Measurements from ENCODE around the gene MID1. TPM values are rescaled to one million over a fixed set of nuclear protein-coding genes. Genes with fewer than 3 reads are reported as not detected.

MID1 gene
- total RNA-seq, 1 experiment from 2014 or later, result 79.5 TPM

DNA sequence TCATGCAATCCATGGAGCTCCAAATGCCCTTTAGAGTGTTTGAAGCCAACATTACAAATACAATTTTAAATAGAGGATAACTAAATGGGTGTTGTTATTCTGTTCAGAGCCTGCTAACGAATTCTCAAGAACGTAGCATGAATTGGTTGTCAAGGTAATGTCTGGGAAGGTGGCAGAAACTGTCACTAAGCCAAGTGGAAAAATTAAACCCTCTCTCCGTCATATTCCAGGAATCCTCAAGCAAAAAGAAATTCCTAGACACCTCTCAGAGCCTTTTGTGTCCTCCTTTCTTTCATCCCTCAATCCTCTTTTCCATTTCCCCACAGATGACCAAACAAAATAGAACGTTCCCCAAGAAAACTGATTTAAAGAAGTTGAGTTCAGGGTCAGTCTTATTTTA is 204.0 kb downstream of the MID1 start:
- H3K4me1 ChIP-seq (replicated peaks; ENCODE audit: insufficient read depth), result peaks cover 15% of the 10 kb centered on the region
- CTCF ChIA-PET, result no interaction called here
- POLR2A ChIA-PET (ENCODE audit: unreplicated experiment), result interaction anchor here (0.6 kb wide), 1 partner anchor 163 kb away, joined by 3 read pairs; no protein-coding TSS in a partner anchor
- intact Hi-C loops (cut with micrococcal nuclease; ENCODE audit: unreplicated experiment), result no loop called here
- no peak overlapping the region for H3K4me3 ChIP-seq
- no peaks in the 10 kb centered on the region for H3K9me2 ChIP-seq (ENCODE audit: insufficient read depth)
- H2AFZ ChIP-seq, result no peak overlapping the region
- BruUV-seq (replicated peaks), result no TSS peak
- no peaks in the 10 kb centered on the region for H3K79me2 ChIP-seq (ENCODE audit: low read depth)
- TF ChIP-seq CTCF (conservative IDR thresholded peaks at IDR 0.05), result no peak
- no peak for TF ChIP-seq EZH2 (IDR thresholded peaks at IDR 0.05; ENCODE audit: low read depth)
- H4K20me1 ChIP-seq (ENCODE audit: insufficient read depth), result no peaks in the 10 kb centered on the region
- H3F3A ChIP-seq (ENCODE audit: insufficient read depth, low read depth), result no peaks in the 10 kb centered on the region
- H3K4me2 ChIP-seq, result no peak overlapping the region
- H3K36me3 ChIP-seq (ENCODE audit: low read depth), result no peaks in the 10 kb centered on the region
- H3K27ac ChIP-seq, result no peak overlapping the region
- DNase-seq, result no peak
- no peaks in the 10 kb centered on the region for H3K9me3 ChIP-seq (ENCODE audit: insufficient read depth, low read depth)
- no peaks in the 10 kb centered on the region for H3K27me3 ChIP-seq (ENCODE audit: insufficient read depth, low read depth)

- no peak overlapping the region for H3K27ac ChIP-seq
- CTCF ChIA-PET, result no interaction called here
These were observed 204.9 kb downstream of the MID1 start for GRCh38 chrX:10415306-10416001.

GRCh38 chrX:10414862-10415261 is 205.5 kb downstream of the MID1 start:
- POLR2A ChIA-PET (ENCODE audit: unreplicated experiment), result interaction anchor here (0.7 kb wide), 1 partner anchor 35 kb away, joined by 5 read pairs; no protein-coding TSS in a partner anchor
- Histone ChIP-seq H3K27ac (no peak overlapping the region), H3K4me1 (replicated peaks; ENCODE audit: insufficient read depth) (peaks cover 15% of the 10 kb centered on the region), H3K36me3 (ENCODE audit: low read depth) (no peaks in the 10 kb centered on the region), H3K27me3 (ENCODE audit: insufficient read depth, low read depth) (no peaks in the 10 kb centered on the region), H3K4me2 (no peak overlapping the region), H3K4me3 (no peak overlapping the region), H3F3A (ENCODE audit: insufficient read depth, low read depth) (no peaks in the 10 kb centered on the region), H3K79me2 (ENCODE audit: low read depth) (no peaks in the 10 kb centered on the region), H3K9me2 (ENCODE audit: insufficient read depth) (no peaks in the 10 kb centered on the region), H2AFZ (no peak overlapping the region), H4K20me1 (ENCODE audit: insufficient read depth) (no peaks in the 10 kb centered on the region), H3K9me3 (ENCODE audit: insufficient read depth, low read depth) (no peaks in the 10 kb centered on the region)
- peak in 1 of 2 experiments; percentile 37 for DNase-seq
- BruUV-seq (replicated peaks), result no TSS peak
- TF ChIP-seq EZH2 (IDR thresholded peaks at IDR 0.05; ENCODE audit: low read depth), result no peak
- no peak for TF ChIP-seq CTCF (conservative IDR thresholded peaks at IDR 0.05)
- CTCF ChIA-PET, result no interaction called here
- intact Hi-C loops (cut with micrococcal nuclease; ENCODE audit: unreplicated experiment), result no loop called here

More at GRCh38 chrX:10415306-10416001, 204.9 kb downstream of the MID1 start:
- no peak overlapping the region for H2AFZ ChIP-seq
- H3K4me1 ChIP-seq (replicated peaks; ENCODE audit: insufficient read depth), result peaks cover 15% of the 10 kb centered on the region
- no peaks in the 10 kb centered on the region for H3K9me2 ChIP-seq (ENCODE audit: insufficient read depth)
- TF ChIP-seq EZH2 (IDR thresholded peaks at IDR 0.05; ENCODE audit: low read depth), result no peak
- TF ChIP-seq CTCF (conservative IDR thresholded peaks at IDR 0.05), result no peak
- H3K79me2 ChIP-seq (ENCODE audit: low read depth), result no peaks in the 10 kb centered on the region
- H3F3A ChIP-seq (ENCODE audit: insufficient read depth, low read depth), result no peaks in the 10 kb centered on the region
- no peaks in the 10 kb centered on the region for H3K9me3 ChIP-seq (ENCODE audit: insufficient read depth, low read depth)
- intact Hi-C loops (cut with micrococcal nuclease; ENCODE audit: unreplicated experiment), result no loop called here
- peak in 1 of 2 experiments; percentile 60 for DNase-seq
- H3K4me2 ChIP-seq, result peak overlapping the region; percentile 37; the same call in 1 of the 2 replicates
- H4K20me1 ChIP-seq (ENCODE audit: insufficient read depth), result no peaks in the 10 kb centered on the region
- BruUV-seq (replicated peaks), result no TSS peak
- POLR2A ChIA-PET (ENCODE audit: unreplicated experiment), result interaction anchor here (0.6 kb wide), 1 partner anchor 164 kb away, joined by 3 read pairs; no protein-coding TSS in a partner anchor
- H3K27me3 ChIP-seq (ENCODE audit: insufficient read depth, low read depth), result no peaks in the 10 kb centered on the region
- H3K4me3 ChIP-seq, result no peak overlapping the region
- no peaks in the 10 kb centered on the region for H3K36me3 ChIP-seq (ENCODE audit: low read depth)

Measured in PC-9 (cell line).